NCI-H2107 (cell line): ENCODE data around the gene ANLN.
"Not testable (repeated sequence)": the region's sequence is repeated elsewhere in the genome, so short reads cannot be mapped to it uniquely, and the experiment has no call there.

Experiments
- DNase-seq: peaks from one replicate; lab custom pipeline; 2025; lab: John Stamatoyannopoulos, UW

ANLN gene

DNA sequence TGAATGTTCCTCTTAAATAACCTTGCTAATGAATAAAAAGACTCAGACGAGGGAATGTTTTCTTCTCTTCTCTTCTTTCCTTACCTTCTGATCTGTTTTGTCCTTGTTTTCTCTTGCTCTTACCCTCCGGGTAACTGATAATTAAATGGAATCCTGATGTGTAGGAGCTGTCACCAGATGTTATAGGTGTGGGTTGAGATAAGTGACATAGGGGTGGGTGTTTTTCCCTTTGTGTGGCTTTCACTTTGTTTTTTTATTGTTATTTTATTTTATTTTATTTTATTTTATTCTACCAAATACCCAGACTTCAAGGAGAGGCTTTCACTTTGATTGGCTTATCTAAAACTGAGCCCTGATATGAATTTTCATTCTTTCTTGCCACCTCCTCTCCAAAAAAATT is 25.5 kb downstream of the ANLN start:
- no peak for DNase-seq

DNA sequence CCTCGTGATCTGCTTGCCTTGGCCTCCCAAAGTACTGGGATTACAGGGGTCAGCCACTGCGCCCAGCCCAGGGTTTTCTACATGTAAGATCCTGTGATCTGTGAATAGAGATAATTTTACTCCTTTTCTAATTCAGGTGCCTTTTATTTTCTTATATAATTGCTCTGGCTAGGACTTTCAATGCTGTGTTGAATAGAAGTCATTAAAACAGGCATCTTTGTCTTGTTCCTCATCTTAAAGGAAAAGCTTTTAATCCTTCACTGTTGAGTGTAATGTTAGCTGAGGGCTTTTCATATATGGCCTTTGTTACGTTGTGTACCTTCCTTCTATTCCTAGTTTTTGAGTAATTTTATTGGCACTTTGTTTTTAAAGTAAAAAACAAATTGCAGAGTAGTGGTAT is 26.6 kb downstream of the ANLN start:
- no peak for DNase-seq

DNA sequence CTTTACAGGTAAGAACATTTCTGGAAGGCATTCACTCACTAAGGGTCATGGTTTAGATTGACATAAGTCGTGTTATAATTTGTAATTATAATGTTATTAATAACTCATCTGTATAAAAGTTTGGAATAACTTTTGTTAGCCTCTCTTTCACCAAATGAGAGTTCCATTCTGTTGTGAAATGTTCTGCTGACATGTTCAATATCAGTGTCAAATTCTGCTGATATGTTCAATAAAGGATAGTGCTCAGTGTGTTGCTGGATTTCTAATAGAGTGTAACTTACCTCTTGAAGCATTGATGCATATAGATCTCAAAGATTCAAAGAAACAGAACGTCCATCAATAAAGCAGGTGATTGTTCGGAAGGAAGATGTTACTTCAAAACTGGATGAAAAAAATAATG is 30.6 kb downstream of the ANLN start:
- no peak for DNase-seq

DNA sequence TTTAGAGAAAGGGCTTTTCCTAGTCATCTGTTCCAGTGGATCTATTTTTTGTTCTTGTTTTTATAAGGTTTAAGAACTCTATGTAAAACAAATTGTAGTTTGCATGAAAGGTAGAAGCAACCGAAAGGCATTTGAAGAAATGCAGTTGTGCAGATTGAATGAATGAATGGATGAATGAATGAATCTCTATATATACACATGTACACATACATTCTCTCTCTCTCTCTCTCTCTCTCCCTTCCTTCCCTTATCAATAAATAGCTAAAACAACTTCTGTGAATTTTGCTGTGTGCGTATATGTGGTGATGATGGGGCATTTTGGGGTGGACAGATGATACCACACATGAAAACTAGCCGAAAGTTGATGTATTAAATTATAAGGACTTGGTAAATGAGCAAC is 32.4 kb downstream of the ANLN start:
- no peak for DNase-seq

DNA sequence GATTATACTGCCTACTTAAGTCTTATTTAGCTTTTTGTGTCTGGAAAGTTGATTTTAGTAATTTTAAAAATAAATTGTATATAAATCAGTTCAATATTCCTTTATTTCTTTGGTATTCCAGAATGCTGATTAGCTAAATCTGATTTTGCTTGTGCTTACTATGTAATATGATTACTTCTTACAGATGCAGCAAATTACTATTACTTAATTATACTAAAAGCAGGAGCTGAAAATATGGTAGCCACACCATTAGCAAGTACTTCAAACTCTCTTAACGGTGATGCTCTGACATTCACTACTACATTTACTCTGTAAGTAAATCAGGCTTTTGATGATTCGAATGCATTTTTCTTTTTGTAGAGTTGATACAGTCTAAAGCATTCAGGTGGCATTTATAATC is 34.0 kb downstream of the ANLN start:
- no peak for DNase-seq

DNA sequence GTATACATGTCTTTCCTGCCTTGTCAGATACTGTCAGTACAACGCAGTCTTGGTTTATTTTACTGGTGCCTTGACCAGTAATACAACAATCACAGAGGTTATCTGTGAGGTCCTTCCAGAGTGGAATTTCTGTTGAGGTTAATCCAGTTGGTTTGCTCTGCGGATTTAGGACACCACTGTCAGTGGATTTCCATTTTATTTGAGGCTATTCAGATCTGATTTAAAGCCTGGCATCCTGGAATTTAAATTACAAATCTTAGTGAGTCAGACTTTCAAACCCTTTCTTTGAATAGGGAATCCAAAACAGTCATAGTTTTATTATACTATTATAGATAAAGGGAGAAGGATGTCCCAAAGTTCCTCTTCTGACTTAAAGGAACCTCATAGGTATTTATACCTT is 40.5 kb downstream of the ANLN start:
- DNase-seq: no peak

DNA sequence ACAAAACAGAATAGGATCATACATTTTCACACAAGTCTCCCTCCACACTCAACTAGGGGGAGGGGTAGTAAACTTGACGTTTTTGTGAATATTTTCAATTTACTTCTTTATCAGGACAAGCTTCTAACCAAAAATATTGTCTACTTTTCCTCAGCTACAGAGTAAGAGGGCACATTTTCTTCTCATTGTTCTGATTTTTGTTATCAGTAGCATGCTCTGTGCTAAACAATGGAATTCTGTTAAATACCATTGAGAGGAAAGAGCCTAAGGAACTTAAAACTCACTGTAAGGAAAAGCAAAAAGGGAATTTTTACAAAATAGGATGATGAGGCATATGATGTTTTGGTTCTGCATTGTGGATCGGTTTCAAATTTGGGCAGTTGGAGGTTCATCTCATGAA is 41.2 kb downstream of the ANLN start:
- DNase-seq: no peak

DNA sequence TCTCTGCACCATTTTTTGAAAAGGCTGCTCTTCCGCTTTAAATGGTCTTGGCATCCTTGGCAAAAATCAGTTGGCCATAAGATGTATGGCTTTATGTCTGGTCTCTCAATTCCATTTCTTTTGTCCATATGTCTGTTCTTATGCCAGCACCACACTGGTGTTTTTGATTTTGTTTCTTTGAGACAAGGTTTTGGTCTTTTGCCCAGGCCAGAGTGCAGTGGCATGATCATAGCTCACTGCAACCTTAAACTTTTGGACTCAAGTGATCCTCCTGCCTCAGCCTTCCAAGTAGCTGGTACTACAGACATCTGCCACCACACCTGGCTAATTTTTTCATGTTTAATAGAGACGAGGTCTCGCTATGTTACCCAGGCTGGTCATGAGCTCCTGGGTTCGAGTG is 48.5 kb downstream of the ANLN start:
- DNase-seq: no peak

DNA sequence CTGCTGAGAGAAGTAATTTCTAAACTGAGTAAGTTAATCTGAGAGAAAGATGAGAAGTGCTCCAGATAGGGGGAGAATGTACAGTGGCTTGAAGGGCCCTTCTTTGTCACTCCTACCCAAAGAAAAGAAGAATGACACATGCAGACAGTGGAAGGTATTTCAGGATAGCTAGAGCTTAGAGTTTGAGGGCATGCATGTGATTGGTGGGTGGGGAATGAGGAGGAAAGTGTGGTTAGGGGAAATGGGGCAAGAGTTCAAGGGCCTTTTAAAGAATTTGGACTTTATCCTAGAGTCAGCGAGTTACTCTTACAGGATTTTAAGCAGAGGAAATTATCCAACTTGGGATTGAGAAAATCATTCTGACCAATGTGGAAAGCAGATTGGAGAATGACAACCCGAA is 50.0 kb downstream of the ANLN start:
- DNase-seq: no peak

DNA sequence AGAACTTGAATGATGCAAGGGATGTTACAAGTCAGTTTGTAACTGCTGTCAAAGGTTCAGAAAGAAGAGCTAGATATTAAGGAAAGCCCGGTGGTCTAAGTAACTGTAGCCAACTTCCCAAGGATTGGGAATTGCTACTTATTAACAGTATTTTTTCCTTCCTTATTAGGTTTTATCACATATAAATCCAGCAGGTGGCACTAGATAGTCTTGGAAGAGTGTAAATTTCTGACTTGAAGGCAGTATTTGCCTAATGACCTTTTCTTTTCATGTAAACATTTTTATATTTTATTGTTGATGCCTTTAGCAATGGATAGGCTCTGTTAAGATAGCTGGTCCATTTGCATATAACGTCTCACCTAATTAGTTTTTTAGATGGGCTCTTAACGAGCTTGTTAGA is 51.2 kb downstream of the ANLN start:
- no peak for DNase-seq

DNA sequence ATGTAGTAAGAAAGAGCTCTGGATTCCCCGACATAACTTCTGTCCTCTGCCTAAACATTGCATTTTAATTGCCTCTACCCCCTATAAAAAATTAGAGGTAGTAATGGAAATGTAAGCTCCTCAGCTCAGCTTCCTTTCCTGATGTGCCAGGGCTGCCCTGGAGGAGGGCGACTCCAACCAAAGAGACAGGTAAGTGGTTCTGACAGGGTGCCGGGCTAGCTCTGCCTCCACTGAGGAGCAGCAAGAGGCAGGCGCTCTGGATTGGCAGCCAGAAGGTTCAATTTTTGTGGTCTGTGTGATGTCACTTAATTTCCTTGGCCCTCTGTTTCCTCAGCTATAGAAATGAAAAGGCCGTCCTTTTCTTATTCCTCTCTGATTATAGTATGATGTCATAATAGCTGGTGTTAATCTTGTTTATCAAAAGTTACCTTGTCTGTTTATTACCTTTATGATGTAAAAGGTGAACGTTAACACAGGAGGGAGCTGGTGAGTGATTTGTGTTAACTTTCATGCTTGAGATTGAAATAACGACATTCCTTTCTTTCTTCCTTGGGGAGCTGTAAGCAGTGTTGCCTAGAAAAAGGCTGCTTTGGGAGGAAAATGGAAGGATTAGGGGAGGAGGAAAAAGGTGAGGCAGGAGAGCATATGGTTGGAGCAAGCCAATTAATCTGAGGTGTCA is 51.8 kb downstream of the ANLN start:
- DNase-seq: no peak

DNA sequence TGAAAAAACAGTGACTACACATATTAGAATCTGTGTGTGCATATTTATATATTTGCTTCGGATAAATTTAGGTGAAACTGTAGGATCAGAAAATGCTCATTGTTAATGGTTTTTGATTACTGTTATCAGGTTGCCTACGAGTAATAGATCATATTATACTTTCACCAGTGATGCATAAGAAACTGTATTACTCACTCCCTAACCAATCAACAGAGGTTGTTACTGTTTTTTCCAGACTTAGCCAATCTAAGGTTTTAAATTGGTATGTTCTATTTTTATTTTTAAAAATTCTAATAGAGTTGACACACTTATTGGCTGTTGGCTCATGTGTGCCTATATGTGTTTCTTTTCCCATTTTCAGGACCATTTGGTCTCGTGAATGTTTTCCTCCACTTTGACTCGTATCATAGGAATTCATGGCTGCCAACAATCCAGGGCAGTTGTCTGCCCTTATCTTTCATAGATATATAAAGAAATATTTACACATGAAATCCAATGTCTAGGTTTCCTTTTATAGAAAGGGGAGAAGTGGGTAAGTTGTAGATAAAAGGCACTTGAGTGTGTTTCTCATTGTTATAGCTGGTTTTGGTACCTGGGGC is 59.2 kb downstream of the ANLN start:
- no peak for DNase-seq

DNA sequence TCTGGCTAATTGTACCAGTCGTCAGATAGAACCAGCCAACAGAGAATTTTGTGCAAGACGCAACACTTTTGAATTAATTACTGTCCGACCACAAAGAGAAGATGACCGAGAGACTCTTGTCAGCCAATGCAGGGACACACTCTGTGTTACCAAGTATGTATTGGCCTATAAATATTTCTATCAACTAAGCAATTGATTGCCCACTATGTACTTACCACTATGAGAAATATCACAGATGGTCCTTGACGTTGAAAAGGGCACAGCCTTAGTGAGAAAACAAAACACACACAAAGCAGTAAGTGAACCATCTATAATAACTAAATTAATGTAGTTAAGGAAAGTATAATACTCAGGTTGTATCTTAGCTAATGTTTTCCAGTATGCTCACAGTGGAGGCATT is 60.0 kb downstream of the ANLN start:
- no peak for DNase-seq

DNA sequence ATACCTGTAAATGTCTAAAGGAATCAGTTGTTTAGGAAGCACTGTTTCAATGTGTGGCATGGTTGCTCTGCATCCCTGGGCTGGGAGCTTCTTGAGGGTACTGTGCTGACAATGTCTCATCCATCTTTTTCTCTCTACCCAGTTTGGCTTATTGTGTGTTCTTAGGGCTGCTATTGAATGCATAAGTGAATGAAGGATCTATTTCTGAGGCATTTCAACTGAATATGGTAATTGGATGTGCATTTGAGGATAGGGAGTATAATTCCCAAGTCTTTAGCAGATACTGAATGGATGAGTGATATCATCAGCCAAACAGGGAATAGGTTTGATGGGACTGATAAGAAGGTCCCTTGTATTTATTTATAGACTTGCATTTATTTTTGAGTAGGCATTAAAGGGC is 64.1 kb downstream of the ANLN start:
- no peak for DNase-seq

DNA sequence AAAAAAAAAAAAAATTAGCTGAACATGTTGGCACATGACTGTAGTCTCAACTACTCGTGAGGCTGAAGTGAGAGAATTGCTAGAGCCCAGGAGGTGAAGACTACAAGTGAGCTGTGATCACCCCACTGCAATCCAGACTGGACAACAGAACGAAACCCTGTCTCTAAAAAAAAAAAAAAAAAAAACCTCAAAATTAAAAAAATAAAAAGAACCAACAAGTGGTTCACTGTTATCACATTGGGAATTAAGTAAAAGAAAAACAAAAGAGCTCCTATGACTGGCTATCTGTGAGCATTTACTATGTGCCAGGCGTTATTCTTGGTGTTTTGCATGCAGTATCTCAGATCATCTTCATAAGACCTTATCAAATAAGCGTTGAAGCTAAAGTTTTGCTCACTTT is 66.0 kb downstream of the ANLN start:
- DNase-seq: no peak

DNA sequence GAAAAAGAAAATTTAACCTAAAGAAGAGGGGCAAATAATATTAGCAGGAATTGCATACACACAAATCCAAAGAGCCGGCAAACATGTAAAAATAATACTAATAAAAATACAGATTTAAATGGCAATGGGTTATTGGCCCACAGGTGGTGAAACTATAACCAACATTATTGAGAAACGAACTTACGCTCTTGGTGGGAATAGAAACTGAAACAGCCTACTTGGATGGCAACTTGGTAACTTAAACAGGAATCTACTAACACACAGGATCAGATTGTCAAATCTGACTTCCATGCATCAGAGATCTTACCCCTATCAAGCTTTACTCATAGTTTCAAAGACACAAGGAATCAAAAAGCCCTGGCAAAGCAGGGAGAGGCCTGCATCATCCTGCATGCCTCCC is 66.5 kb downstream of the ANLN start:
- DNase-seq: no peak

DNA sequence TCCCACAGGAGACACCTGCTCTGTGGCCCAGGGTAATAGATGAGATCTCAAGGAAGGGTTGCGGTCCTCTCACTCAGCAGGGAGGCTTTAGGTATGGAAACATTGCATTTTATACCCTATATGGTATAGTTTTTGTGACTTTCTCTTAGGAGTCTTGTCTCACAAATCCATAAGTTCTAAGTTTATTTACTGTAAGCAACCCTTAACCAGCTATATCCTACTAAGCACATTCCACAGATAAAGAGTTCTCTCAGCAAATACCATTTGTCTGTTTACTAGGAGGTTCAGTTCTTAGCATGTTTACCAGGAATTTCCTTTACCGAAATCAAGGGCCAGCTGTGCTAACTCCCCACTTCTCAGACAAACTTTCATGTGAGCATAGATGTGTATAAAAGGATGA is 66.9 kb downstream of the ANLN start:
- DNase-seq: no peak

DNA sequence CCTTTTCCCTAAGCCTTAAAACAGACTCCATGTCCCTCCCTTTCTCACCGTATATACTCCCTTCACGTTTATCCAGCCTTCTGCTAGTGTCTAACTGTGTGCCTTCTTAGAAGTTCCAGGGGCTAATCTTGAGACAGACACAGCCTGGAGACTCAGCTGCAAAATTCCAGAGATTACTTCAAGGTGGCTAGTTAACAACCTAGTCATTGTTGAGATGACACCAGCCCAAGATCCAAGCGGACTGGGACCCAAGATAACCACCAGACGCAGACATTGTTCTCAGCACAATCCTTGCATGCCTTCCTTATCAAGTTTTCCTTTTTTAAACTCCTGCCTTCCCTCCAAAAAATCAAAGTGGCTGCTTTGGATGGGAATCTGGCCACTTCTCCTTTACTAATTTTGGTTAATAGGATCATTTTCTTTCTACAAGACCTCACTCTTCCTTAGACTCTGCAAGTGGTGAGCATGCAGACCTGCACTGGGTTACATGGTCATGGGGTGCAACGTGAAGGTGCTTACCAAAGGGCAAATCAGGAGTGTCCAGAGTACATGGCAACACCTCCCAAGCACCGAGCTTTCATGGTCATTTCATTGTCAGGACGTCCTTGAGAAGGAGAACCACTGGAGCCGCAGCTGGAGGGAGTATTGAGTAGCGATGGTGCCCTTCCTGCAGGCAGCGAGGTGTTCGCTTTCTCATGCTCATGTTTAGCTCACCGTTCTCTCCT is 69.7 kb downstream of the ANLN start:
- no peak for DNase-seq

DNA sequence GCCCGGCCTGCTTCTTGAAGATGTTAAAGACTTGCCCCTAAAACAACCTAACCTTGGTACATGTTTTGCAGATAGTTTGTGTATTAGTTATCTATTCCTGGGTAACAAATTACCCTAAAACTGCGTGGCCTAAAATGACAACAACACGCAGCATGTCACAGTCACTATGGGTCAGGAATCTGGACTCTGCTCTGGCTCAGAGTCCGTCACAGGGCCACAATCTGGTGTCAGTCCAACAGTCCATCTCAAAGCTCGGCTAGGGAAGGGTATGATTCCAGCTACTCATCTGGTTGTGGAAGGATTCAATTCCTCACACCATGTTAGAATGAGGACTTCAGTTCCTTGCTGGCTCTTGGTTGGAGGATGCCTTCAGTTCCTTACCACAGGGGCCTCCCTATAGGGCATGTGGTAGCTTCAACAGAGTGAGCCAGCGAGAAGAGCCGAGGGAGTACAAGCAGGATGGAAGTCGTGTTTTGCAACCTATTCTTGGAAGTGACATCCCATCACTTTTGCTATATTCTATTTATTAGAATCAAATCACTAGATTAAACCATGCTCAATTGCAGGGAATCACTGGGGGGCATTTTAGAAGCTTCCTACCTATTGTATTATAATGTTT is 71.3 kb downstream of the ANLN start:
- no peak for DNase-seq

DNA sequence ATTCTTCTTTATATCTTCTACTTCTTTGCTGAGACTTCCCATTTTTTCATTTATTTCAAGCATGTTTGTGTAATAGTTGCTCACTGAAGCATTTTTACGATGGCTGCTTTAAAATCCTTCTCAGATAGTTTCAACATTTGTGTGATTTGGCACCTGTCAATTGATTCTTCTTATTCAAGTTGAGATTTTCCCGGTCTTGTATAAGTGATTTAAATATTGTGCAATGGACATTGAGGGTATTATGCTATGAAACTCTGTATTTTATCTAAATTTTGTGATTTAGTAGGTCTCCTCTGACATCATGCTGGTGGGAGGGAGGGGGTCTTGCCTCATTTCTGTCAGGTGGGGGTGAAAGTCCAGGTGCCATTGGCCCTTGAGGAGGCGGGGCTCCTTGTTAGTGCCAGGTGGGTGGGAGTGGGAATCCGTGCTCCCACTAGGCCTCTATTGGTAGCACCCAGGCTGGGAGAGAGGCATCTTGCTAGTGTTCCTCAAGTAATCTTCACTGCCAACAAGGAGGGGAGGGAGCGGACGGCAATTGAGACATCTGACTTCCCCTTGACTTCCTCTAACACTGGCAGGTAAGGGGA is 73.0 kb downstream of the ANLN start:
- DNase-seq: no peak

DNA sequence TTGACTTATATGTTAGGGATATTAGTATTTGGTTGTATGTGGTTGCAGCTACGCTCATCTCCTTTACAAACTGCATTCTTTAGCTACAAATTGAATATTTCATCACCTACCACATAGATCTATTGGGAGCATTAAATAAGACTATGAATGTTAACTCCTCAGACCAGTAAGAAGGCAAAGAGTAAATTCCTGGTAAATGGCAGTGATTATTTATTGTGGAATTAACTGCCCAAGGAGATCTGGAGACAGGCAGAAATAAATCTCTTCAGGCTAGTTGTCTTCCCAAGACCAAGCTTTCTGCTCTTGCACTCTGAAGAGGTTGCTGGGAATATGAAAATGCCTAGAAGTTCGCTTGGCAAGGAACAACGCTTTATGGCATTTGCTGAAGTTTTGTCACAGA is 74.6 kb downstream of the ANLN start:
- no peak for DNase-seq

DNA sequence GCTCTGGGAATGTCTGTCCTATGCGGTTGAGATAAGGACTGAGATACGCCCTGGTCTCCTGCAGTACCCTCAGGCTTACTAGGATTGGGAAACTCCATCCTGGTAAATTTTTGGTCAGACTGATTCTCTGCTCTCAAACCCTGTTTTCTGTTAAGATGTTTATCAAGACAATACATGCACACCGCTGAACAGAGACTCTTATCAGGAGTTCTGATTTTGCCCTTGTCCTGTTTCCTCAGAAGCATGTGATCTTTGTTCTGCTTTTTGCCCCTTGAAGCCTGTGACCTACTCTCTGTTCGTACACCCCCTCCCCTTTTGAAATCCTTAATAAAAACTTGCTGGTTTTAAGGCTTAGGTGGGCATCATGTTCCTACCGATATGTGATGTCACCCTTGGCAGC is 76.3 kb downstream of the ANLN start:
- DNase-seq: not testable (repeated sequence)
